ENCODE measurements around the gene ARPC1B. TPM values are rescaled to one million over a fixed set of nuclear protein-coding genes. Genes with fewer than 3 reads are reported as not detected.
A peak's percentile ranks its signal among the peaks of the same experiment; 100 is the strongest.
"Not testable (repeated sequence)": the region's sequence is repeated elsewhere in the genome, so short reads cannot be mapped to it uniquely, and the experiment has no call there.

Gene ARPC1B
- total RNA-seq, 1 donor from 2014 or later: 44.9 TPM

DNA sequence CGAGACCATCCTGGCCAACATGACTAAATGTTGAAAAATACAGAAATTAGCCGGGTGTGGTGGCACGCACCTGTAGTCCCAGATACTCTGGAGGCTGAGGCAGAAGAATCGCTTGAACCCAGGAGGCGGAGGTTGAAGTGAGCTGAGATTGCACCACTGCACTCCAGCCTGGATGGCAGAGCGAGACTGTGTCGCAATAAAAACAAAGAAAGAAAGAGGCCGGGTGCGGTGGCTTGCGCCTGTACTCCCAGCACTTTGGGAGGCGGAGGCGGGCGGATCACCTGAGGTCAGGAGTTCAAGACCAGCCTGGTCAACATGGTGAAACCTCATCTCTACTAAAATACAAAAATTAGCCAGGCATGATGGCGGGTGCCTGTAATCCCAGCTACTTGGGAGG lies 12.7 kb downstream of the ARPC1B start:
- H3K36me3 ChIP-seq (ENCODE audit: control insufficient read depth in 3 of 3, insufficient read depth in 3 of 3, low read length in 3 of 3): peaks cover 15 to 23% (median 22%) of the 10 kb centered on the region in 3 donors
- H3K9me3 ChIP-seq (ENCODE audit: control insufficient read depth in 3 of 3, low read length in 3 of 3); H3K4me1 ChIP-seq (ENCODE audit: control insufficient read depth in 3 of 3, insufficient read depth in 3 of 3, low read length in 3 of 3); H3K4me3 ChIP-seq (ENCODE audit: low read length in 3 of 3); H3K9ac ChIP-seq (ENCODE audit: low read depth in 1 of 3, low read length in 3 of 3); H3K27me3 ChIP-seq (ENCODE audit: control insufficient read depth in 3 of 3, insufficient read depth in 3 of 3, low read length in 3 of 3); H3K27ac ChIP-seq (ENCODE audit: low read depth, low read length): not testable (repeated sequence)

- Histone ChIP-seq H3K27ac (ENCODE audit: low read depth, low read length) (no peak overlapping the region), H3K4me1 (ENCODE audit: control insufficient read depth in 3 of 3, insufficient read depth in 3 of 3, low read length in 3 of 3) (peaks cover 3 to 10% (median 9%) of the 10 kb centered on the region in 3 donors), H3K27me3 (ENCODE audit: control insufficient read depth in 3 of 3, insufficient read depth in 3 of 3, low read length in 3 of 3) (no peaks in the 10 kb centered on the region), H3K9ac (ENCODE audit: low read depth in 1 of 3, low read length in 3 of 3) (no peak overlapping the region), H3K9me3 (ENCODE audit: control insufficient read depth in 3 of 3, low read length in 3 of 3) (no peaks in the 10 kb centered on the region), H3K36me3 (ENCODE audit: control insufficient read depth in 3 of 3, insufficient read depth in 3 of 3, low read length in 3 of 3) (peaks cover 15 to 23% (median 22%) of the 10 kb centered on the region in 3 donors), H3K4me3 (ENCODE audit: low read length in 3 of 3) (no peak overlapping the region)
Observed at GRCh38 chr7:99387912-99388311, 13.4 kb downstream of the ARPC1B start.

DNA sequence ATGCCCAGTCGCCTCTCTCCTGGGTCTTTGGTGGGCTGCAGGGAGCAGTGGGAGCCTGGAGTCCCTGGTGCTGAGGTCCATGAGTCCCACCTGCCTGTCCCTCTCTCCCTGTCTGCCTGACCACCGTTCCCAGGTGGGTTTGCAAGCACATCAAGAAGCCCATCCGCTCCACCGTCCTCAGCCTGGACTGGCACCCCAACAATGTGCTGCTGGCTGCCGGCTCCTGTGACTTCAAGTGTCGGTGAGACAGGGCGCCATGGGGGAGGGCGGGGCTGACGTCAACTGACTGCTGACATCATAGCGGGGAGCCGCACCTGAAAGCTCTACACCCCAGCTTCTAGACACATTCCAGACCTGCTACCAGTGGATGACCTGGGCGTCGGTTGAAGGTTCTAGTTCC lies 15.2 kb downstream of the ARPC1B start:
- H3K4me1 ChIP-seq (ENCODE audit: control insufficient read depth in 3 of 3, insufficient read depth in 3 of 3, low read length in 3 of 3): peaks cover 12 to 23% (median 20%) of the 10 kb centered on the region in 3 donors
- no peaks in the 10 kb centered on the region for H3K27me3 ChIP-seq (ENCODE audit: control insufficient read depth in 3 of 3, insufficient read depth in 3 of 3, low read length in 3 of 3)
- H3K9ac ChIP-seq (ENCODE audit: low read depth in 1 of 3, low read length in 3 of 3): no peak overlapping the region
- no peak overlapping the region for H3K4me3 ChIP-seq (ENCODE audit: low read length in 3 of 3)
- H3K27ac ChIP-seq (ENCODE audit: low read depth, low read length): no peak overlapping the region
- H3K9me3 ChIP-seq (ENCODE audit: control insufficient read depth in 3 of 3, low read length in 3 of 3): no peaks in the 10 kb centered on the region
- H3K36me3 ChIP-seq (ENCODE audit: control insufficient read depth in 3 of 3, insufficient read depth in 3 of 3, low read length in 3 of 3): peaks cover 20 to 28% (median 25%) of the 10 kb centered on the region in 3 donors

- H3K4me1 ChIP-seq (ENCODE audit: control insufficient read depth in 3 of 3, insufficient read depth in 3 of 3, low read length in 3 of 3): peaks cover 12 to 23% (median 20%) of the 10 kb centered on the region in 3 donors
- H3K27ac ChIP-seq (ENCODE audit: low read depth, low read length): no peak overlapping the region
- peaks cover 24 to 39% (median 35%) of the 10 kb centered on the region in 3 donors for H3K36me3 ChIP-seq (ENCODE audit: control insufficient read depth in 3 of 3, insufficient read depth in 3 of 3, low read length in 3 of 3)
- H3K4me3 ChIP-seq (ENCODE audit: low read length in 3 of 3): no peak overlapping the region
- no peak overlapping the region for H3K9ac ChIP-seq (ENCODE audit: low read depth in 1 of 3, low read length in 3 of 3)
- H3K9me3 ChIP-seq (ENCODE audit: control insufficient read depth in 3 of 3, low read length in 3 of 3): no peaks in the 10 kb centered on the region
- H3K27me3 ChIP-seq (ENCODE audit: control insufficient read depth in 3 of 3, insufficient read depth in 3 of 3, low read length in 3 of 3): no peaks in the 10 kb centered on the region
Observed at GRCh38 chr7:99390941-99391602, 16.5 kb downstream of the ARPC1B start.

GRCh38 chr7:99392046-99392445 lies 17.5 kb downstream of the ARPC1B start:
- Histone ChIP-seq H3K27ac (ENCODE audit: low read depth, low read length) (no peak overlapping the region), H3K4me3 (ENCODE audit: low read length in 3 of 3) (no peak overlapping the region), H3K36me3 (ENCODE audit: control insufficient read depth in 3 of 3, insufficient read depth in 3 of 3, low read length in 3 of 3) (peaks cover 23 to 41% (median 38%) of the 10 kb centered on the region in 3 donors), H3K27me3 (ENCODE audit: control insufficient read depth in 3 of 3, insufficient read depth in 3 of 3, low read length in 3 of 3) (no peaks in the 10 kb centered on the region), H3K9ac (ENCODE audit: low read depth in 1 of 3, low read length in 3 of 3) (peak overlapping the region in 1 of 3 donors; percentile 75), H3K9me3 (ENCODE audit: control insufficient read depth in 3 of 3, low read length in 3 of 3) (no peaks in the 10 kb centered on the region), H3K4me1 (ENCODE audit: control insufficient read depth in 3 of 3, insufficient read depth in 3 of 3, low read length in 3 of 3) (peaks cover 12 to 23% (median 20%) of the 10 kb centered on the region in 3 donors)

GRCh38 chr7:99392659-99393354 lies 18.3 kb downstream of the ARPC1B start:
- Histone ChIP-seq H3K9ac (ENCODE audit: low read depth in 1 of 3, low read length in 3 of 3) (peak overlapping the region; percentile 57 to 75 (median 61)), H3K4me3 (ENCODE audit: low read length in 3 of 3) (peak overlapping the region; percentile 62 to 87 (median 84)), H3K4me1 (ENCODE audit: control insufficient read depth in 3 of 3, insufficient read depth in 3 of 3, low read length in 3 of 3) (peaks cover 12 to 23% (median 20%) of the 10 kb centered on the region in 3 donors), H3K36me3 (ENCODE audit: control insufficient read depth in 3 of 3, insufficient read depth in 3 of 3, low read length in 3 of 3) (peaks cover 31 to 49% (median 44%) of the 10 kb centered on the region in 3 donors), H3K27ac (ENCODE audit: low read depth, low read length) (peak overlapping the region; percentile 45), H3K27me3 (ENCODE audit: control insufficient read depth in 3 of 3, insufficient read depth in 3 of 3, low read length in 3 of 3) (no peaks in the 10 kb centered on the region), H3K9me3 (ENCODE audit: control insufficient read depth in 3 of 3, low read length in 3 of 3) (no peaks in the 10 kb centered on the region)

- Histone ChIP-seq H3K9me3 (ENCODE audit: control insufficient read depth in 3 of 3, low read length in 3 of 3) (no peaks in the 10 kb centered on the region), H3K36me3 (ENCODE audit: control insufficient read depth in 3 of 3, insufficient read depth in 3 of 3, low read length in 3 of 3) (peaks cover 36 to 49% (median 43%) of the 10 kb centered on the region in 3 donors), H3K27ac (ENCODE audit: low read depth, low read length) (peak overlapping the region; percentile 45), H3K9ac (ENCODE audit: low read depth in 1 of 3, low read length in 3 of 3) (peak overlapping the region; percentile 57 to 75 (median 61)), H3K4me1 (ENCODE audit: control insufficient read depth in 3 of 3, insufficient read depth in 3 of 3, low read length in 3 of 3) (peaks cover 12 to 23% (median 20%) of the 10 kb centered on the region in 3 donors), H3K27me3 (ENCODE audit: control insufficient read depth in 3 of 3, insufficient read depth in 3 of 3, low read length in 3 of 3) (no peaks in the 10 kb centered on the region), H3K4me3 (ENCODE audit: low read length in 3 of 3) (peak overlapping the region; percentile 62 to 87 (median 84))
Observed at GRCh38 chr7:99393355-99394187, 19.0 kb downstream of the ARPC1B start.

DNA sequence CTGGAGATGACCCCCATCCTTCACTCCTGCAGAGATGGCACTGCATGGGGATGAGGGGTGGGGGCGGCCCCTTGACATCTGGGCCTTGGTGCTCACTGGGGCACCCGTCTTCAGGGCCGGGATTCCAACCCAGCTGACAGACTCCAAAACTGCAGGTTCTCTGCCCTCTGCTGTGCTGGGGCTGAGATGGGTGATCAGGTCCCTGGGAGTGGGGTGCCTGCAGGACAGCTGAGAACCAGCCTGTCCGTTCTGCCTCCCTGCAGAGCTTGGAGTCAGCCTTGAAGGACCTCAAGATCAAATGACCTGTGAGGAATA lies 19.6 kb downstream of the ARPC1B start:
- Histone ChIP-seq H3K9ac (ENCODE audit: low read depth in 1 of 3, low read length in 3 of 3) (no peak overlapping the region), H3K36me3 (ENCODE audit: control insufficient read depth in 3 of 3, insufficient read depth in 3 of 3, low read length in 3 of 3) (peaks cover 41 to 55% (median 49%) of the 10 kb centered on the region in 3 donors), H3K9me3 (ENCODE audit: control insufficient read depth in 3 of 3, low read length in 3 of 3) (no peaks in the 10 kb centered on the region), H3K27me3 (ENCODE audit: control insufficient read depth in 3 of 3, insufficient read depth in 3 of 3, low read length in 3 of 3) (no peaks in the 10 kb centered on the region), H3K27ac (ENCODE audit: low read depth, low read length) (no peak overlapping the region), H3K4me3 (ENCODE audit: low read length in 3 of 3) (no peak overlapping the region), H3K4me1 (ENCODE audit: control insufficient read depth in 3 of 3, insufficient read depth in 3 of 3, low read length in 3 of 3) (peaks cover 16 to 23% (median 20%) of the 10 kb centered on the region in 3 donors)

DNA sequence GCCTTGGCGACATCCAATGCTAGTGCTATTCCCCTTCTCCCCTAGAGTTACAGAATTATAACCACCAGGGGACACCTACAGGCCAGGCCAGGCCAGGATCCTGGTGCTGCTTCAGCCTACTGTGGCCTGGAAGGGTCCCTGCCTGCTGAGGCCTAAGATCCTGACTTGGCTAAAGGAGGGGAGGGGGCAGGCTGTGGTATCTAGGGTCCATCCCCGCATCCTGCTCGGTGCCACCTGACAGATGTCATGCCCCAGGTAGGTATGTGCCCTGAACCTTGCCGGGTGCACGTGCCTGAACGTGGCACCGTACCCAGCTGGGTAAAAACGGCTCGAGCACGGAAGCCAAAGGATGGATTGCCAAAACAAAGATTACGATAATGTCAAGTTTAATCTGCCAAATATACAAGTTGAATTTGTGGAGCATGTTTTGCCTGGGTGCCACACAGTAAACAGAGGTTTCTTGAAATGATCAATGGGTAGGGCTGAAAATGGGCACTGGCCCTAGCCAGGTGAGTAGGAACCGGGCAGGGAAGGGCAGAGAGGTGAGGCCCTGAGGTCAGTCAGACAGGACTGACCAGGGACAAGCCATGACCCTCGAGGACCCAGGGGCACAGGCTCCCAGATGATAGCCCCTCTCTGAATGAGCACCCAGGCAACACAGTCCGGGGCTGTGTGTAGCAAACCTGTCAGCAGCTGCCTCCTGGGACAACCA lies 21.2 kb downstream of the ARPC1B start:
- Histone ChIP-seq H3K27ac (ENCODE audit: low read depth, low read length) (no peak overlapping the region), H3K4me1 (ENCODE audit: control insufficient read depth in 3 of 3, insufficient read depth in 3 of 3, low read length in 3 of 3) (peaks cover 20 to 25% (median 23%) of the 10 kb centered on the region in 3 donors), H3K9me3 (ENCODE audit: control insufficient read depth in 3 of 3, low read length in 3 of 3) (no peaks in the 10 kb centered on the region), H3K4me3 (ENCODE audit: low read length in 3 of 3) (no peak overlapping the region), H3K27me3 (ENCODE audit: control insufficient read depth in 3 of 3, insufficient read depth in 3 of 3, low read length in 3 of 3) (no peaks in the 10 kb centered on the region), H3K9ac (ENCODE audit: low read depth in 1 of 3, low read length in 3 of 3) (no peak overlapping the region), H3K36me3 (ENCODE audit: control insufficient read depth in 3 of 3, insufficient read depth in 3 of 3, low read length in 3 of 3) (peaks cover 51 to 69% (median 55%) of the 10 kb centered on the region in 3 donors)

Data from skeletal muscle tissue (tissue), 4 donors.